Mucosa of descending colon (tissue), 3 donors: ENCODE results near the gene GFOD1. TPM values are rescaled to one million over a fixed set of nuclear protein-coding genes. Genes with fewer than 3 reads are reported as not detected.
"Not testable (repeated sequence)": the region's sequence is repeated elsewhere in the genome, so short reads cannot be mapped to it uniquely, and the experiment has no call there.

Experiments used
- ATAC-seq: fragments of 200-7000 bp; cut with Tn5 transposase; one replicate; pipeline ENCODE4 v1.9.1; 2020; ENCODE audit warnings: mild to moderate bottlenecking, moderate library complexity
- DNase-seq, 3 donors: peaks; one replicate each; pipeline ENCODE4 v3.0.0-alpha.2; 2020
- H3K36me3 ChIP-seq: fragments of 200-600 bp; one replicate; pipeline ENCODE4 v1.8.0; 2021; ENCODE audit warnings: low read depth, mild to moderate bottlenecking
- H3K4me1 ChIP-seq: fragments of 200-600 bp; one replicate; pipeline ENCODE4 v1.8.0; 2021; ENCODE audit warnings: low read depth, mild to moderate bottlenecking
- H3K4me3 ChIP-seq: fragments of 200-600 bp; one replicate; pipeline ENCODE4 v1.8.0; 2021; ENCODE audit warnings: mild to moderate bottlenecking
- H3K9me3 ChIP-seq: fragments of 200-600 bp; one replicate; pipeline ENCODE4 v1.8.0; 2021; ENCODE audit warnings: mild to moderate bottlenecking
- CTCF ChIP-seq: fragments of 200-600 bp; IDR thresholded peaks from one replicate; pipeline ENCODE4 v1.8.0; 2022; ENCODE audit warnings: antibody characterized with exemption, mild to moderate bottlenecking
- intact Hi-C, 2 donors: fragments of 100-400 bp; cut with DNase I in 1 of 2; cut with micrococcal nuclease in 1 of 2; formaldehyde crosslinking; loops; one replicate each; pipeline versions ENCODE4 v1.11.0 to v1.11.1; 2022; cut with DNase I, micrococcal nuclease
- total RNA-seq, 3 donors: library from RNA; stranded (reverse); fragmentation: NEBNext Ultra II Directional in 2 of 3; extraction: Animal tissue kit (Norgen Biotek cat#: 25700) in 2 of 3; gene quantifications; one replicate each; pipeline versions ENCODE4 v1.2.1 to v1.2.4, GENCODE V29; 2021 to 2023
- donor health status: DM: no; HTN: no; CAD: no; lungs with moderate emphysema.
- donor health status: DM: no; HTN: no; CAD: no.
- donor health status: DM: no; HTN: yes; CAD: no.

Gene GFOD1
- total RNA-seq, 3 donors from 2014 or later = 10.4 to 22.4 (median 13.2) TPM

DNA sequence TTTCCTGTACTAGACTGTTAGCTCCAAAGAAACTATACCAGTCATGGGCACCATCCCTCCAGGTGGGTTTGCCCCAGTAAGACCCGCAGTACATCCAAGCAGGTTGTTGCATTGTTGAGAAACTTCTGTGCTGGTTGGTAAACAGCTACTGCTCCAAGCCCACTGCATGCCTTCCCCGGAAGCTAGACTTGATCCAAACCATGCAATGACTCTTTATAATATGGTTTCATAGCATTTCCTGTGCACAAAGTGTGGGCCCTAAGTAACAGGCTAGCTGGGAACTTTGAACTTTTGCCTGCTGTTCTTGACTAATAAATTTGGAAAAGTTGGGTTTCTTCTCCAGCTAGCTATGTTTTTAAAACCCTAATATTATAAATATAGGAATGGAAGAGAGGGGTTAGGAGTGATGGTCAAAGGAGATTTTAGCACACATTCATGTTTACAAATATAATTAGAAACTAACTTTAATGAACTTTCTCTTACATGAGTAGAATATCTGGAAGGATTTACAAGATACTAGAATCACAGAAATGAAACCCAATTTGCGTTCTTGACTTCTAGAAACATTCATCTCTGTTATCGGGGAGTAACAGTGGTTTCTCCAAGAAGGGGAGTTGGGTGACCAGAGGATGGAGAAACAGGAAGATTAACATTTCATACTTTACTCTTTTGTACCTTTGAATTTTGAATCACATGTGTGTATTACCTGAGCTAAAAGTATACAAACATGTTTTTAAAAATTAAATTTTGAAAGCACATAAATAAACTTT is 51.7 kb downstream of the GFOD1 start:
- H3K36me3 ChIP-seq = no peaks in the 10 kb centered on the region
- no peak for ATAC-seq
- DNase-seq = no peak
- intact Hi-C loops = no loop called here
- H3K9me3 ChIP-seq = no peaks in the 10 kb centered on the region
- no peak for TF ChIP-seq CTCF
- no peaks in the 10 kb centered on the region for H3K4me1 ChIP-seq
- H3K4me3 ChIP-seq = no peak overlapping the region

DNA sequence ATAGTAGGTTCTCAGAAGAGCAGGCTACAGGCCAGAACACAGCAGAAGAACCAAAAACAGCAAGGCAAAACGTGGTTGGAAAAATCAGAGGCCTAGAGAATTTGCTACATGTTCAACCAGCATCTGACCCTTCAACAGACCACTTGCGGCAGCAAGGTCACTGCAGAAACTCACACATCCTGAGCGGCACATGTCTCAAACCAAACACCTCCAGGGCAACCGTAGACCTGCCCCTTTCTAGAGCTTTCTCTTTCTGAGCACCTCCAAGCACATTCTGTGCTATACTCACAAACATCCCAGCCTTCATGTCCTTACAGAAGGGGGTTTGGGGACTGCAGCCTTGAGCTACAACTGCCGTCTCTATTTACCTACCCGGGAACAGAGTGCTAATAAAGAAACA is 52.6 kb downstream of the GFOD1 start:
- intact Hi-C loops = no loop called here
- ATAC-seq = peak; percentile 12
- TF ChIP-seq CTCF = no peak
- Histone ChIP-seq H3K9me3 (no peaks in the 10 kb centered on the region), H3K4me3 (no peak overlapping the region), H3K36me3 (no peaks in the 10 kb centered on the region), H3K4me1 (no peaks in the 10 kb centered on the region)
- DNase-seq = no peak

- H3K4me1 ChIP-seq, H3K9me3 ChIP-seq, H3K36me3 ChIP-seq, DNase-seq, ATAC-seq, H3K4me3 ChIP-seq, intact Hi-C loops: not testable (repeated sequence)
These were observed 53.1 kb downstream of the GFOD1 start for GRCh38 chr6:13434135-13434775.

GRCh38 chr6:13433709-13434121 is 53.7 kb downstream of the GFOD1 start:
- TF ChIP-seq CTCF = no peak
- no peaks in the 10 kb centered on the region for H3K36me3 ChIP-seq
- no peak overlapping the region for H3K4me3 ChIP-seq
- no peak for DNase-seq
- no peaks in the 10 kb centered on the region for H3K4me1 ChIP-seq
- intact Hi-C loops = no loop called here
- peak; percentile 66 for ATAC-seq
- no peaks in the 10 kb centered on the region for H3K9me3 ChIP-seq

- peak; percentile 30 for ATAC-seq
- no peaks in the 10 kb centered on the region for H3K9me3 ChIP-seq
- TF ChIP-seq CTCF = no peak
- no peaks in the 10 kb centered on the region for H3K4me1 ChIP-seq
- no peak overlapping the region for H3K4me3 ChIP-seq
- DNase-seq = no peak
- intact Hi-C loops = no loop called here
- no peaks in the 10 kb centered on the region for H3K36me3 ChIP-seq
These were observed 54.7 kb downstream of the GFOD1 start for GRCh38 chr6:13432526-13433184.
